Measurements from ENCODE around the gene ATP8B4. TPM values are rescaled to one million over a fixed set of nuclear protein-coding genes. Genes with fewer than 3 reads are reported as not detected.

ATP8B4 gene
- total RNA-seq, 5 donors from 2014 or later (not counting 1 experiment from before 2014, with no cell fraction given) = 0.72 to 2.4 (median 1.3) TPM

DNA sequence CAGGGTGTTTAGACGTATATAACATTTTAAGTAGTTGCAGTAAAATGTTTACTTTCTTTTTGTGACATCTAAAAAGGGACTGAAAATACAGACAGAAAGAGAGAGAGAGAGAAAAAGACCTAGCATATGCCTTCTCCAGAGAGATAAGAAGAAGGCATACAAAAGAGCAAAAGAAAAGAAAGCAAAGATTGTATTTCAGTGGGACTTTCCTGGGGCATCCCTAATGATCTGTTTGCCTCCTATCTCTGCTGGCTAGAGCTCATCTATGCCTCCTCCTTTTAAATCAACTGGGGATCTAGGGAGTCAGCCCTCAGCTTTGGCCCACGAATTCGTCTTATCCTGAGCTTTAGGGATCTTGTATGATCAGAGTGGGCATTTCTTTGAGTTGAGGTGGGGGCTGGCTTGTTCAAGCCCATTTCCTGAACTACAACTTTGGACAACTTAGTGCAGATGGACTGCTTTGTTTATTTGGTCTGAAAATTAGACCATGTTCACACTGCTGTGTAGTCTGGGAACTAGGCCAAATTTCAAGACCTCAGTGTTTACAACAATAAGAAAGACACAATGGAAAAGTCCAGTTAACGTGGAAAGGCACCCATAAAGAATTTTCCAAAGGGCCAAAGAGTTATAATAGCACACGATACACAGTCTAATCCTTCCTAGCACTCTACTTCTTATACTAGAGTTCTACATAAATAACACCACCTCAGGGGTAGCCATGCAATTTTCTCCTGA is 61.0 kb downstream of the ATP8B4 start:
- WGBS (ENCODE audit: insufficient coverage) = 63% methylated on average over 4 of the region's 5 CpGs
- H3K4me1 Mint-ChIP-seq = no peaks in the 10 kb centered on the region
- Histone ChIP-seq H3K36me3 (ENCODE audit: control insufficient read depth in 2 of 2, extremely low read depth in 1 of 2, insufficient read depth in 1 of 2, low read length in 1 of 2) (no peaks in the 10 kb centered on the region), H3K27me3 (replicated peaks in 1 of 2; ENCODE audit: control insufficient read depth in 2 of 2, extremely low read depth in 1 of 2, insufficient read depth in 2 of 2, low read length in 1 of 2) (no peaks in the 10 kb centered on the region), H3K27ac (ENCODE audit: low read length) (no peak overlapping the region), H3K9me3 (no peaks in the 10 kb centered on the region), H3K4me1 (ENCODE audit: control insufficient read depth in 1 of 2, extremely low read depth in 1 of 2, insufficient read depth in 2 of 2, low read length in 2 of 2) (no peaks in the 10 kb centered on the region), H3K4me3 (ENCODE audit: control insufficient read depth in 1 of 2, extremely low read depth in 1 of 2, low read length in 1 of 2) (no peak overlapping the region)
- POLR2A ChIA-PET = no interaction called here
- H3K36me3 Mint-ChIP-seq = no peaks in the 10 kb centered on the region
- ATAC-seq (replicated peaks in 1 of 4) (no peak), DNase-seq (no peak)
- H3K27me3 Mint-ChIP-seq = peaks cover 2 to 6% of the 10 kb centered on the region in 2 donors
- H3K9me3 Mint-ChIP-seq = no peaks in the 10 kb centered on the region
- no peak overlapping the region for H3K4me3 Mint-ChIP-seq
- H3K27ac Mint-ChIP-seq = no peak overlapping the region
- CTCF ChIA-PET = no interaction called here

DNA sequence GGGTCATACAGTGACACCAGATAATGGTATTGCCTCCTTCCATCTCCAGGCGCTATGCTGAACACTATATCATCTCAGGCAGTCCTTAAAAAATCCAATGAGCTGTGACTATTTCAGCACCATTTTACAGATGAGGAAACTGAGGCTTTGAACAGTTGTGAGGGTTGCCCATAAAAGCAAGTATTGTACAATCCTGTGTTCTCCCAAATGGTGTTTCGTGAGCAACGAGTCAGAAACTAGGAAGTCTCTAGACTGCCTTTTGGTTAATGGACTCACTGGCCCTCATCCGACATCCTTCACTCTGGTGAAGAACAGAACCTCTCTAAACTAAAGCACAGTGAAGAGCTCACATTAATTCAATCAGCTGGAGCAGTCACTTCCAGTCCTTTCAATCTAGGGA is 61.8 kb downstream of the ATP8B4 start:
- peaks cover under 1 to 9% of the 10 kb centered on the region in 2 donors for H3K27me3 Mint-ChIP-seq
- ATAC-seq (replicated peaks in 1 of 4) (no peak), DNase-seq (no peak)
- no peaks in the 10 kb centered on the region for H3K36me3 Mint-ChIP-seq
- H3K4me1 ChIP-seq (ENCODE audit: control insufficient read depth in 1 of 2, extremely low read depth in 1 of 2, insufficient read depth in 2 of 2, low read length in 2 of 2) = no peaks in the 10 kb centered on the region
- no peaks in the 10 kb centered on the region for H3K9me3 Mint-ChIP-seq
- H3K27me3 ChIP-seq (replicated peaks in 1 of 2; ENCODE audit: control insufficient read depth in 2 of 2, extremely low read depth in 1 of 2, insufficient read depth in 2 of 2, low read length in 1 of 2) = no peaks in the 10 kb centered on the region
- no peak overlapping the region for H3K27ac Mint-ChIP-seq
- 97% methylated on average over 3 of the region's 4 CpGs for WGBS (ENCODE audit: insufficient coverage)
- no peak overlapping the region for H3K4me3 ChIP-seq (ENCODE audit: control insufficient read depth in 1 of 2, extremely low read depth in 1 of 2, low read length in 1 of 2)
- H3K4me3 Mint-ChIP-seq = no peak overlapping the region
- POLR2A ChIA-PET = no interaction called here
- H3K36me3 ChIP-seq (ENCODE audit: control insufficient read depth in 2 of 2, extremely low read depth in 1 of 2, insufficient read depth in 1 of 2, low read length in 1 of 2) = no peaks in the 10 kb centered on the region
- H3K4me1 Mint-ChIP-seq = no peaks in the 10 kb centered on the region
- H3K9me3 ChIP-seq = no peaks in the 10 kb centered on the region
- CTCF ChIA-PET = no interaction called here
- no peak overlapping the region for H3K27ac ChIP-seq (ENCODE audit: low read length)

DNA sequence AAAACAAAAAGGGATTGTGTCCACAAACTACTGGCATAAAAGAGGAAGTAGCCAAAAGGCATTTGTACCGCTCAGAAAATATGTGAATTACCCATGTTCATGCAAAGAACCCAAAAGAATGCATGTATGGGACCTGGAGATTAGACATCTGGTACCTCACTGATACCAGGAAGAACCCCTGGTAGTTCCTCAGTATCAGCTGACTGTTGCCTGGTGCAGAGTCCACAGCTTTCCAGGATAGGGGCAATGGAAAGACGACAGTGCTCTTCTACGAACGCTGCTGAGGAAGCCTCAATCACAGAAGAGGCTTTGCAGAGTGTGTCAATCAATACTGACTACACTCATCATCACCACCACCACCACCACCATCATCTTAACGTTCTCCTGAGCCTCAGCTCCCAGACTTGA is 63.3 kb downstream of the ATP8B4 start:
- H3K27me3 Mint-ChIP-seq = peaks cover 0 to 13% of the 10 kb centered on the region in 2 donors
- no peaks in the 10 kb centered on the region for H3K4me1 Mint-ChIP-seq
- Histone ChIP-seq H3K9me3 (no peaks in the 10 kb centered on the region), H3K4me3 (ENCODE audit: control insufficient read depth in 1 of 2, extremely low read depth in 1 of 2, low read length in 1 of 2) (no peak overlapping the region), H3K27ac (ENCODE audit: low read length) (no peak overlapping the region), H3K36me3 (ENCODE audit: control insufficient read depth in 2 of 2, extremely low read depth in 1 of 2, insufficient read depth in 1 of 2, low read length in 1 of 2) (no peaks in the 10 kb centered on the region), H3K4me1 (ENCODE audit: control insufficient read depth in 1 of 2, extremely low read depth in 1 of 2, insufficient read depth in 2 of 2, low read length in 2 of 2) (no peaks in the 10 kb centered on the region), H3K27me3 (replicated peaks in 1 of 2; ENCODE audit: control insufficient read depth in 2 of 2, extremely low read depth in 1 of 2, insufficient read depth in 2 of 2, low read length in 1 of 2) (no peaks in the 10 kb centered on the region)
- H3K27ac Mint-ChIP-seq = no peak overlapping the region
- no peaks in the 10 kb centered on the region for H3K9me3 Mint-ChIP-seq
- H3K36me3 Mint-ChIP-seq = no peaks in the 10 kb centered on the region
- H3K4me3 Mint-ChIP-seq = no peak overlapping the region
- DNase-seq (no peak), ATAC-seq (replicated peaks in 1 of 4) (no peak)
- ChIA-PET CTCF (no interaction called here), POLR2A (no interaction called here)
- 29% methylated on average over 2 of the region's 5 CpGs for WGBS (ENCODE audit: insufficient coverage)

DNA sequence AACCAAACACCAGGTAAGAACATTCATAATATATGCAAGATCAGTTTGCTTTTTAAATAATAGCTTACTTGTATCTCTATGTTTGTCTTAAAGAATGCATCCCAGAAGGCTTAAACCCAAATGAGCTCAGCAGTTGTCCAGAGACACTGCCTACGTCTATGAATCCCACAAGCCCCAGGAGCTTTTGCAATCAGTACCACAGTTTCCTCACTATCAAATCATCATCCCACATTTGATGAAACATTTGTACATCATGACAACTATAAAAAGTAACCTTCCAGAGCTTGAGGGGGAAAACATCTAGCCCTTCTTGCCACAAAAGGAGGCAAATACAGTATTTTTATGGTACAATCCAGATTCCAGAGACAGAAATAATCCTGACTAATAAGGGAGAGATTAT is 63.7 kb downstream of the ATP8B4 start:
- H3K4me1 Mint-ChIP-seq = no peaks in the 10 kb centered on the region
- no peak for ATAC-seq (replicated peaks in 1 of 4)

DNA sequence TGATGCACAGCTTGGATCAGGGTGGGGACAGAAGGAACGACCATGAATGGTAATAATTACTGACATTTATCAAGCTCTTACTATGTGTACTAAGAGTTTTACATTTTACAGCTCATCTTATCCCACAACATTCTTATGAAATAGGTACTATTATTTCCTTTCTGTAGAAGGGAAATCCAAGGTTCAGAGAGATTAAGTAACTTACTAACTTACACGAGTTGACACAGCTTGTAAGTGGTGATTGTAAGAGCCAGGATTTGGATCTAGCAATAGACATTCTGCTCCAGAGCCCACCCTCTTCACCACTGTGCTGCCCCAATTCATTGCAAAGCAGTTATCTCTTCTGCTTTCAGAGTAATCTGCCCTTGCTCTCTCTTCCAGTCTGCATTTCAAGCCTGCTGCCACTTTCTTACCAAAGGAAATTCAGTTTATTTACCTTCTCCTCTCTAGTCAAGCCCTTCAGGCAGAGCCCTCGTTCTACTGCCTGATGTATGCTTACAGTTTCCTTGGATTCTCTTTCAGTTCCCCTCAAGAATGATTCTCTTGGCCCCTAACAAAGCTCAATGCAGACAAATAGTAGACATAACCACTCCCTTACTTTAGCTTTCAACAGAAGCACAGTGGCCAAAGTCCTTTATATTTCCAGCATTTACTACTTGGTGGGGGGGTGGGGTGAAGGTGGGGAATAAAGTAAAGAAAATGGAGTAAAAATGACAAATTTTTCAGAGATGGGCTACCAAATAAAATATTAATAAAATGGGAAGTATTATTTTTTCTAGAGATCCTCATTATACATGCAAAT is 65.8 kb downstream of the ATP8B4 start:
- H3K27me3 ChIP-seq (replicated peaks in 1 of 2; ENCODE audit: control insufficient read depth in 2 of 2, extremely low read depth in 1 of 2, insufficient read depth in 2 of 2, low read length in 1 of 2) = no peaks in the 10 kb centered on the region
- CTCF ChIA-PET = interaction anchor here (0.6 to 1.1 kb wide), 3 partner anchors 779 to 908 kb away, joined by 3 to 5 read pairs (median 3); no protein-coding TSS in a partner anchor
- no peak overlapping the region for H3K27ac Mint-ChIP-seq
- peaks cover 0 to 10% of the 10 kb centered on the region in 2 donors for H3K27me3 Mint-ChIP-seq
- WGBS (ENCODE audit: insufficient coverage) = 70% methylated on average over 1 of the region's 3 CpGs
- H3K36me3 Mint-ChIP-seq = no peaks in the 10 kb centered on the region
- POLR2A ChIA-PET = no interaction called here
- no peaks in the 10 kb centered on the region for H3K4me1 ChIP-seq (ENCODE audit: control insufficient read depth in 1 of 2, extremely low read depth in 1 of 2, insufficient read depth in 2 of 2, low read length in 2 of 2)
- no peak overlapping the region for H3K27ac ChIP-seq (ENCODE audit: low read length)
- no peaks in the 10 kb centered on the region for H3K9me3 Mint-ChIP-seq
- H3K9me3 ChIP-seq = no peaks in the 10 kb centered on the region
- DNase-seq (no peak), ATAC-seq (replicated peaks in 1 of 4) (no peak)
- no peak overlapping the region for H3K4me3 ChIP-seq (ENCODE audit: control insufficient read depth in 1 of 2, extremely low read depth in 1 of 2, low read length in 1 of 2)
- H3K4me3 Mint-ChIP-seq = no peak overlapping the region
- no peaks in the 10 kb centered on the region for H3K4me1 Mint-ChIP-seq
- H3K36me3 ChIP-seq (ENCODE audit: control insufficient read depth in 2 of 2, extremely low read depth in 1 of 2, insufficient read depth in 1 of 2, low read length in 1 of 2) = no peaks in the 10 kb centered on the region

More for the DNA sequence above, 63.7 kb downstream of the ATP8B4 start:
- Histone ChIP-seq H3K36me3 (ENCODE audit: control insufficient read depth in 2 of 2, extremely low read depth in 1 of 2, insufficient read depth in 1 of 2, low read length in 1 of 2) (no peaks in the 10 kb centered on the region), H3K4me3 (ENCODE audit: control insufficient read depth in 1 of 2, extremely low read depth in 1 of 2, low read length in 1 of 2) (no peak overlapping the region), H3K27ac (ENCODE audit: low read length) (no peak overlapping the region), H3K4me1 (ENCODE audit: control insufficient read depth in 1 of 2, extremely low read depth in 1 of 2, insufficient read depth in 2 of 2, low read length in 2 of 2) (no peaks in the 10 kb centered on the region), H3K9me3 (no peaks in the 10 kb centered on the region), H3K27me3 (replicated peaks in 1 of 2; ENCODE audit: control insufficient read depth in 2 of 2, extremely low read depth in 1 of 2, insufficient read depth in 2 of 2, low read length in 1 of 2) (no peaks in the 10 kb centered on the region)
- POLR2A ChIA-PET = no interaction called here
- no peak for DNase-seq
- Mint-ChIP-seq H3K9me3 (no peaks in the 10 kb centered on the region), H3K36me3 (no peaks in the 10 kb centered on the region), H3K27ac (no peak overlapping the region), H3K4me3 (no peak overlapping the region), H3K27me3 (peaks cover 0 to 10% of the 10 kb centered on the region in 2 donors)
- WGBS (ENCODE audit: insufficient coverage) = 67% methylated on average over 1 of the region's 1 CpG
- CTCF ChIA-PET = no interaction called here

DNA sequence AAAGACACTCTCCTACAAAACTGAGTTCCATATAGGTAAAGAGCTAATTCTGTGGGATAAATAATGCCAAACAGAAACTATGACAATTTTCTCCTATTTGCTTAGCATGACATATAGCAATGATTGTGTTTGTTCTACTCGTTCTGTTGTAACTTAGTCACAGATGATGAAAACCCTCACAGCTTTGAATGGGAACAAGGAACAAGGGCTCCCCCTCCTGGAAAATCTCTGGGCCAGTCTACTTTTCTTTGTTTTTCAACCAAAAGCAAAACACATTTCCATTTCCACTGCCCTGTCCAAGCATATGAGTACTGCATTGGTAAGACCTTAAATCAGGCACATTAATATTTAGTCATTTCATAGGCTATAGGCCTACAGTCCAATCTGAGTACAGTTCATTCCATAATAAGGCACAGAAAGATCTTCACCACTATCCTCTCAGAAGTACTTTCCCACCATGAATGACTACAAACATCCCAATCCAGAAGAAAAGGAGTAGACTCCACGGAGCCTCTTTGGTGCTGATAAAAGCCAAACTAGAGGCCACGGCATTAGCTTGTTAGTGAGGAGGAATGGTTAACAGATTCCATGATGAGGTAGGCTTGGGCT is 67.1 kb downstream of the ATP8B4 start:
- Mint-ChIP-seq H3K4me3 (no peak overlapping the region), H3K36me3 (no peaks in the 10 kb centered on the region), H3K9me3 (no peaks in the 10 kb centered on the region), H3K27ac (no peak overlapping the region), H3K4me1 (no peaks in the 10 kb centered on the region), H3K27me3 (peaks cover 0 to 10% of the 10 kb centered on the region in 2 donors)
- no peak for ATAC-seq (replicated peaks in 1 of 4)
- CTCF ChIA-PET = no interaction called here
- no peaks in the 10 kb centered on the region for H3K4me1 ChIP-seq (ENCODE audit: control insufficient read depth in 1 of 2, extremely low read depth in 1 of 2, insufficient read depth in 2 of 2, low read length in 2 of 2)
- no peaks in the 10 kb centered on the region for H3K36me3 ChIP-seq (ENCODE audit: control insufficient read depth in 2 of 2, extremely low read depth in 1 of 2, insufficient read depth in 1 of 2, low read length in 1 of 2)
- no peaks in the 10 kb centered on the region for H3K9me3 ChIP-seq
- no peak overlapping the region for H3K4me3 ChIP-seq (ENCODE audit: control insufficient read depth in 1 of 2, extremely low read depth in 1 of 2, low read length in 1 of 2)
- H3K27ac ChIP-seq (ENCODE audit: low read length) = no peak overlapping the region
- peak in 3 of 35 experiments; percentile 3 to 19 (median 6) for DNase-seq
- no peaks in the 10 kb centered on the region for H3K27me3 ChIP-seq (replicated peaks in 1 of 2; ENCODE audit: control insufficient read depth in 2 of 2, extremely low read depth in 1 of 2, insufficient read depth in 2 of 2, low read length in 1 of 2)
- POLR2A ChIA-PET = interaction anchor here in 1 of 2 donors (0.5 kb wide), 1 partner anchor 900 kb away, joined by 6 read pairs; no protein-coding TSS in a partner anchor
- 60% methylated on average over 1 of the region's 3 CpGs for WGBS (ENCODE audit: insufficient coverage)

All from T-cell (primary cell).